OCI-LY7 (cell line): Measurements from ENCODE around the gene TFAP2A.

ENCODE experiments used
- EZH2phosphoT487 ChIP-seq: fragments of 200-600 bp; sonication (generic); IDR thresholded peaks from 2 replicates; pipeline ENCODE4 v1.6.1; 2018; ENCODE audit warnings: low read depth, borderline replicate concordance, mild to moderate bottlenecking, mixed run types, antibody characterized with exemption, low read length, moderate library complexity, mixed read lengths
- TF ChIP-seq, protein P1 (sequence below): fragments of 200-600 bp; sonication (generic); conservative IDR thresholded peaks from 2 replicates; pipeline ENCODE4 v1.5.1; 2014; ENCODE audit warnings: mild to moderate bottlenecking, antibody characterized with exemption, low read length, moderate library complexity, mixed read lengths

DNA sequence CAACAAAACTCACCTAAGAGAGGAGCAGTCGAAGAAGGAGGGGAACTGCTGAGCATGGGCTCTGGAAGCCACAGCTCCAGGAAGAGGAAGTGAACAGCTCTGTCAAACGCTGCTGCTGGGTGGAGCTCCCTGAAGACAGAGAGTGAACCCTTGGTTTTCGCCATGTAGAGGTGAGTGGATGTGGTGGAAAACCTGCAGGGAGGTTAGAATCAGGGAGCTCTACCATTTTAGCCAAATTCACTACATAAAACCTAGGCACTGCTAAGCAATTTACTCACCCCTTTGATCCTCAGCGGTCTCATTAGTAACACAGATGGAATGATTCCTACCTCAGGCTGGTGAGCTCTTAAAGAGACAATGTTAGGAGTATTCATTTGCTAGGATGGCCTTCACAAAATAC is 19.4 kb upstream of the TFAP2A start:
- TF ChIP-seq, protein P1, sequence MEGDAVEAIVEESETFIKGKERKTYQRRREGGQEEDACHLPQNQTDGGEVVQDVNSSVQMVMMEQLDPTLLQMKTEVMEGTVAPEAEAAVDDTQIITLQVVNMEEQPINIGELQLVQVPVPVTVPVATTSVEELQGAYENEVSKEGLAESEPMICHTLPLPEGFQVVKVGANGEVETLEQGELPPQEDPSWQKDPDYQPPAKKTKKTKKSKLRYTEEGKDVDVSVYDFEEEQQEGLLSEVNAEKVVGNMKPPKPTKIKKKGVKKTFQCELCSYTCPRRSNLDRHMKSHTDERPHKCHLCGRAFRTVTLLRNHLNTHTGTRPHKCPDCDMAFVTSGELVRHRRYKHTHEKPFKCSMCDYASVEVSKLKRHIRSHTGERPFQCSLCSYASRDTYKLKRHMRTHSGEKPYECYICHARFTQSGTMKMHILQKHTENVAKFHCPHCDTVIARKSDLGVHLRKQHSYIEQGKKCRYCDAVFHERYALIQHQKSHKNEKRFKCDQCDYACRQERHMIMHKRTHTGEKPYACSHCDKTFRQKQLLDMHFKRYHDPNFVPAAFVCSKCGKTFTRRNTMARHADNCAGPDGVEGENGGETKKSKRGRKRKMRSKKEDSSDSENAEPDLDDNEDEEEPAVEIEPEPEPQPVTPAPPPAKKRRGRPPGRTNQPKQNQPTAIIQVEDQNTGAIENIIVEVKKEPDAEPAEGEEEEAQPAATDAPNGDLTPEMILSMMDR, result no peak
- no peak for TF ChIP-seq EZH2phosphoT487
